ENCODE results near the gene CARF. TPM values are rescaled to one million over a fixed set of nuclear protein-coding genes. Genes with fewer than 3 reads are reported as not detected.
"Not testable (repeated sequence)": the region's sequence is repeated elsewhere in the genome, so short reads cannot be mapped to it uniquely, and the experiment has no call there.

The CARF gene
- polyA plus RNA-seq, 1 of the 3 experiments (the other 2 are of a cell fraction): 4.6 TPM

- Histone ChIP-seq H3K36me3 (replicated peaks in 1 of 2; ENCODE audit: control insufficient read depth in 1 of 2, insufficient read depth in 2 of 2, low read length in 1 of 2) (peaks cover 40 to 50% of the 10 kb centered on the region in 2 experiments), H3K4me3 (ENCODE audit: low read depth in 2 of 2, low read length in 1 of 2) (no peak overlapping the region), H2AFZ (ENCODE audit: low read depth) (no peak overlapping the region), H4K20me1 (ENCODE audit: insufficient read depth) (no peaks in the 10 kb centered on the region), H3K9me3 (no peaks in the 10 kb centered on the region), H3K4me2 (no peak overlapping the region), H3K27me3 (ENCODE audit: insufficient read depth) (no peaks in the 10 kb centered on the region), H3K79me2 (ENCODE audit: insufficient read depth) (no peaks in the 10 kb centered on the region), H3K9ac (no peak overlapping the region), H3K9me2 (no peaks in the 10 kb centered on the region), H3K27ac (ENCODE audit: low read depth in 2 of 2, low read length in 1 of 2) (no peak overlapping the region), H3K4me1 (ENCODE audit: control insufficient read depth in 1 of 2, insufficient read depth in 2 of 2, low read depth in 1 of 2, low read length in 1 of 2) (no peaks in the 10 kb centered on the region), H3F3A (replicated peaks; ENCODE audit: insufficient read depth) (peaks cover 5% of the 10 kb centered on the region)
- no peak for DNase-seq
- POLR2A ChIA-PET: no interaction called here
- TF ChIP-seq TAF1 (IDR thresholded peaks at IDR 0.05; ENCODE audit: borderline replicate concordance, low read depth, low read length) (no peak), JUND (IDR thresholded peaks at IDR 0.05) (no peak), TCF12 (IDR thresholded peaks at IDR 0.05) (no peak), EP300 (IDR thresholded peaks at IDR 0.05; ENCODE audit: borderline replicate concordance in 1 of 2, low read depth in 1 of 2, low read length in 1 of 2) (no peak), IRF3 (IDR thresholded peaks at IDR 0.05; ENCODE audit: low read depth, low read length) (no peak), RAD21 (IDR thresholded peaks at IDR 0.05; ENCODE audit: low read length) (no peak), SMC3 (IDR thresholded peaks at IDR 0.05; ENCODE audit: low read depth, low read length) (no peak), RXRA (IDR thresholded peaks at IDR 0.05; ENCODE audit: borderline replicate concordance, low read depth) (no peak), POLR2AphosphoS5 (IDR thresholded peaks at IDR 0.05; ENCODE audit: low read depth, low read length) (no peak), CTCF (IDR thresholded peaks at IDR 0.05) (no peak), ZBTB33 (IDR thresholded peaks at IDR 0.05; ENCODE audit: borderline replicate concordance, low read depth) (no peak), RFX5 (IDR thresholded peaks at IDR 0.05; ENCODE audit: low read length) (no peak), GATA2 (CRISPR knock-in tag; IDR thresholded peaks at IDR 0.05) (no peak)
- TF ChIP-seq, protein P1, sequence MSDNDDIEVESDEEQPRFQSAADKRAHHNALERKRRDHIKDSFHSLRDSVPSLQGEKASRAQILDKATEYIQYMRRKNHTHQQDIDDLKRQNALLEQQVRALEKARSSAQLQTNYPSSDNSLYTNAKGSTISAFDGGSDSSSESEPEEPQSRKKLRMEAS (IDR thresholded peaks at IDR 0.05; ENCODE audit: low read depth): no peak
- TF ChIP-seq, protein P2, sequence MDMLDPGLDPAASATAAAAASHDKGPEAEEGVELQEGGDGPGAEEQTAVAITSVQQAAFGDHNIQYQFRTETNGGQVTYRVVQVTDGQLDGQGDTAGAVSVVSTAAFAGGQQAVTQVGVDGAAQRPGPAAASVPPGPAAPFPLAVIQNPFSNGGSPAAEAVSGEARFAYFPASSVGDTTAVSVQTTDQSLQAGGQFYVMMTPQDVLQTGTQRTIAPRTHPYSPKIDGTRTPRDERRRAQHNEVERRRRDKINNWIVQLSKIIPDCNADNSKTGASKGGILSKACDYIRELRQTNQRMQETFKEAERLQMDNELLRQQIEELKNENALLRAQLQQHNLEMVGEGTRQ (IDR thresholded peaks at IDR 0.05; ENCODE audit: borderline replicate concordance, low read depth, low read length): no peak
- WGBS (ENCODE audit: low lambda C conversion rate): 98% methylated on average over 7 of the region's 7 CpGs
- CTCF ChIA-PET: no interaction called here
Measured at GRCh38 chr2:202885190-202885589, 26.9 kb upstream of the CARF start.

DNA sequence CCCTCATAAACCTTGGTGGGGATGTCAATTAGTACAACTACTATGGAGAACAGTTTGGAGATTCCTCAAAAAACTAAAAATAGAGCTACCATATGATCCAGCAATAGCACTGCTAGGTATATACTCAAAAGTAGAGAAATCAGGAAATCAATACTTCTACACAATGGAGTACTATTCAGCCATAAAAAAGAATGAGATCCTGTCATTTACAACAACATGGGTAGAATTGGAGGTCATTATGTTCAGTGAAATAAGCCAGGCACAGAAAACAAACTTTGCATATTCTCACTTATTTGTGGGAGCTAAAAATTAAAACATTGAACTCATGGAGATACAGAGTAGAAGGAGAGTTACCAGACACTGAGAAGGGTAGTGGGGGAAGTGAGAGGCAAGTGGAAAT, 6.6 kb upstream of the CARF start:
- CTCF ChIA-PET, DNase-seq, POLR2A ChIA-PET: not testable (repeated sequence)

More for the DNA sequence above, 6.6 kb upstream of the CARF start:
- not testable (repeated sequence) for H3K9ac ChIP-seq; H3K9me2 ChIP-seq; H3K4me1 ChIP-seq (ENCODE audit: control insufficient read depth in 1 of 2, insufficient read depth in 2 of 2, low read depth in 1 of 2, low read length in 1 of 2); H4K20me1 ChIP-seq (ENCODE audit: insufficient read depth); H3K27ac ChIP-seq (ENCODE audit: low read depth in 2 of 2, low read length in 1 of 2); H3K4me3 ChIP-seq (ENCODE audit: low read depth in 2 of 2, low read length in 1 of 2); H3K9me3 ChIP-seq; H3F3A ChIP-seq (replicated peaks; ENCODE audit: insufficient read depth); H3K27me3 ChIP-seq (ENCODE audit: insufficient read depth); H3K4me2 ChIP-seq; H2AFZ ChIP-seq (ENCODE audit: low read depth)
- Histone ChIP-seq H3K36me3 (replicated peaks in 1 of 2; ENCODE audit: control insufficient read depth in 1 of 2, insufficient read depth in 2 of 2, low read length in 1 of 2) (peaks cover 23 to 32% of the 10 kb centered on the region in 2 experiments), H3K79me2 (ENCODE audit: insufficient read depth) (peaks cover 69% of the 10 kb centered on the region)

Data from SK-N-SH (cell line).